Osteocyte (in vitro differentiated cells): ENCODE data around the gene FOXJ1. TPM values are rescaled to one million over a fixed set of nuclear protein-coding genes. Genes with fewer than 3 reads are reported as not detected.

Experiments used
- DNase-seq: peaks from one replicate; pipeline ENCODE4 v3.0.0; 2021; ENCODE audit warnings: mixed read lengths; ENCODE audit not compliant: unreplicated experiment; ENCODE audit errors: extremely low spot score
- H3K27ac Mint-ChIP-seq: one replicate; pipeline ENCODE4 v1.8.0; 2021; ENCODE audit warnings: mild to moderate bottlenecking, mixed read lengths; ENCODE audit not compliant: unreplicated experiment
- H3K27me3 Mint-ChIP-seq: one replicate; pipeline ENCODE4 v1.8.0; 2021; ENCODE audit warnings: mixed read lengths; ENCODE audit not compliant: unreplicated experiment
- H3K36me3 Mint-ChIP-seq: one replicate; pipeline ENCODE4 v1.8.0; 2021; ENCODE audit warnings: mixed read lengths; ENCODE audit not compliant: unreplicated experiment
- H3K4me1 Mint-ChIP-seq: one replicate; pipeline ENCODE4 v1.8.0; 2021; ENCODE audit warnings: mixed read lengths; ENCODE audit not compliant: unreplicated experiment
- H3K4me3 Mint-ChIP-seq: one replicate; pipeline ENCODE4 v1.8.0; 2021; ENCODE audit warnings: mild to moderate bottlenecking, moderate library complexity, mixed read lengths; ENCODE audit not compliant: unreplicated experiment
- H3K9me3 Mint-ChIP-seq: one replicate; pipeline ENCODE4 v1.8.0; 2021; ENCODE audit warnings: mixed read lengths; ENCODE audit not compliant: unreplicated experiment
- total RNA-seq: library from RNA; stranded (reverse); gene quantifications from 2 replicates; pipeline ENCODE4 v1.2.1, GENCODE V29; 2021
- TF ChIP-seq, protein P1 (sequence below): fragments of 200-600 bp; sonication (generic); IDR thresholded peaks from 2 replicates; pipeline ENCODE4 v1.5.0; 2021; ENCODE audit warnings: antibody characterized with exemption, mild to moderate bottlenecking, moderate library complexity

Gene FOXJ1
- total RNA-seq, 1 donor from 2014 or later: 0.13 TPM

DNA sequence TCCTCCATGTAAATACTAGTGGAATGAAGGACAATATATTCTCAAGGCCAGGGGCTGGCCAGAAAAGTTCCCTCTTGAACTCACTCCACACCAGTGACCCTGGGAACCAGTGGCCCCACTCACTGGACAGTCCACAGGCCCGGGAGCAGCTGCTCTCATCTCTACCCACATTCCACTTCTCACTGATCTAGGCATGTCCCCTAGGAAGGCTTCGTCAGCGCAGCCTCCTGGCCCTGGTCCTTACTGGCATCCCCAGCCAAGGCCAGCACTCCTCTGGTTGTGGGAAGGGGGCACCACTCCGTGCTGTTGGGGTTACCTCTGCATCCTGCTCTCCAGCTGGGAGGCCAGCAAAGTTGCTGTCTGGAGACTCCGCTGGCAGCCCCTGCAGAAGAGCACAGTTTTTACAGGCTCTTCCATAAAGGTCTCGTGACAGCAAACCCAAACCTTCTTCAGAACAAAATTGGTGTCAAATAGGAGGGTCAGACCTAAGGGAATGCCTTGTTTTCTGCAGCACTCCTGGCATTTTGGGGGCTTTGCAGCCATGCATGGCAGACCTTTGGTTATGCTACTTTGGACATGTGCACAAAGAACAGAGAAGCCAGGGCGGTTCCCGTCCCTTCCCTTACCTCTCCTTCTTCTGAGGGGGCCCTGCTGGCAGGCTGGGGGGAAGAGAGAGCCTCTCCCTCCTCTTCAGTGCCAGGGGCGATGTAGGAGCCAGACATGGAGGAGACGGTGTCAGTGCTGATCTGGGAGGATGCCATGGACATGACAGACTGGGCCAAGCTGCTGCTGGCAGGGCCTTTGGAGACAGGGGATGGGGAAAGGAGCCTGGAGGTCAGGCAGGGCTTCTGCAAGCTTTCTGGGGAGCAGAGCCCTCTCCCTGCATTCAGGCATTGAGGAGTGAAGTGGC is 14.1 kb upstream of the FOXJ1 start:
- no peak overlapping the region for H3K4me3 Mint-ChIP-seq
- TF ChIP-seq, protein P1, sequence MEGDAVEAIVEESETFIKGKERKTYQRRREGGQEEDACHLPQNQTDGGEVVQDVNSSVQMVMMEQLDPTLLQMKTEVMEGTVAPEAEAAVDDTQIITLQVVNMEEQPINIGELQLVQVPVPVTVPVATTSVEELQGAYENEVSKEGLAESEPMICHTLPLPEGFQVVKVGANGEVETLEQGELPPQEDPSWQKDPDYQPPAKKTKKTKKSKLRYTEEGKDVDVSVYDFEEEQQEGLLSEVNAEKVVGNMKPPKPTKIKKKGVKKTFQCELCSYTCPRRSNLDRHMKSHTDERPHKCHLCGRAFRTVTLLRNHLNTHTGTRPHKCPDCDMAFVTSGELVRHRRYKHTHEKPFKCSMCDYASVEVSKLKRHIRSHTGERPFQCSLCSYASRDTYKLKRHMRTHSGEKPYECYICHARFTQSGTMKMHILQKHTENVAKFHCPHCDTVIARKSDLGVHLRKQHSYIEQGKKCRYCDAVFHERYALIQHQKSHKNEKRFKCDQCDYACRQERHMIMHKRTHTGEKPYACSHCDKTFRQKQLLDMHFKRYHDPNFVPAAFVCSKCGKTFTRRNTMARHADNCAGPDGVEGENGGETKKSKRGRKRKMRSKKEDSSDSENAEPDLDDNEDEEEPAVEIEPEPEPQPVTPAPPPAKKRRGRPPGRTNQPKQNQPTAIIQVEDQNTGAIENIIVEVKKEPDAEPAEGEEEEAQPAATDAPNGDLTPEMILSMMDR: no peak
- DNase-seq: no peak
- no peaks in the 10 kb centered on the region for H3K9me3 Mint-ChIP-seq
- H3K27ac Mint-ChIP-seq: no peak overlapping the region
- H3K27me3 Mint-ChIP-seq: peaks cover 23% of the 10 kb centered on the region
- no peaks in the 10 kb centered on the region for H3K36me3 Mint-ChIP-seq
- no peaks in the 10 kb centered on the region for H3K4me1 Mint-ChIP-seq

DNA sequence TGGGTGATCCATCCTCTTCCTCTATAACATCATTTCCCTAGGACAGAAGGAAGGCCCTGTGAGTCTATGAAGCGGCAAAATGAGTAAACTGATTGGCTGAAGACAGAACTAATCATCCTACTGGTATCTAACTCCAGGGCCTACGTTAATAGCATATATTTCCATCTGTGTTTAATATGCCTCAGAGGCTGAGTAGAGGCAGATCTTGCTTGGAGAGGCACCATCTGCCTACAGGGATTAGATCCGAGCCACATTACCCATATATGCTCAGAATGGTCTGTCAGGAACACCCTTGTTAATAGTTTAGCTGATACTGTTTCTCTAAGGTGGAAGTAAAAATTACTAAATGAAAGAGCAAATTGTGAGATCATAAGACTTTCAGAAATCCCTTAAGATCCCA is 13.2 kb upstream of the FOXJ1 start:
- no peak overlapping the region for H3K4me3 Mint-ChIP-seq
- TF ChIP-seq, protein P1: no peak
- H3K36me3 Mint-ChIP-seq: no peaks in the 10 kb centered on the region
- H3K9me3 Mint-ChIP-seq: no peaks in the 10 kb centered on the region
- H3K4me1 Mint-ChIP-seq: no peaks in the 10 kb centered on the region
- peaks cover 21% of the 10 kb centered on the region for H3K27me3 Mint-ChIP-seq
- DNase-seq: no peak
- no peak overlapping the region for H3K27ac Mint-ChIP-seq

- no peak for DNase-seq
- Mint-ChIP-seq H3K27ac (no peak overlapping the region), H3K27me3 (peaks cover 15% of the 10 kb centered on the region), H3K4me3 (no peak overlapping the region), H3K9me3 (no peaks in the 10 kb centered on the region), H3K36me3 (no peaks in the 10 kb centered on the region), H3K4me1 (no peaks in the 10 kb centered on the region)
- TF ChIP-seq, protein P1: no peak
Measured at GRCh38 chr17:76153640-76154039, 12.6 kb upstream of the FOXJ1 start.

DNA sequence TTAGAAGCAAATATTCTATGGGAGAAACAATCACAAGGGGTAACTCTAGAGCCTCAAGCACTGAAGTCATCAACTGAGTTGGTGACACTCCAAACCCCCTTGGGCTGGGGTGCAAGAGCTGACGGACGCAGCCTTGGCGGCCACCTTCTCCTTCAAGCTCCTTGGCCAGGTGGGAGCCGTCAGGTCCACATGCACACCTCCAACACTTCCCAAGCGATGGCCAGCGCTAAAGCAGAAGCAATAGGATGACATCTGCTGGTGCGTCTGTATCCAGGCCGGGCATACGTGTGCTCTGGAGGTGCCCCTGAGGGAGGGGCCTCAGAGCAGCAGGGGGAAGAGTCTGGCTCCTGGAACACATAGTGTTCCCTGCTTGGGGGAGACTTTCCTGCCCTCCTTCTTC is 12.2 kb upstream of the FOXJ1 start:
- no peaks in the 10 kb centered on the region for H3K9me3 Mint-ChIP-seq
- H3K4me1 Mint-ChIP-seq: no peaks in the 10 kb centered on the region
- H3K36me3 Mint-ChIP-seq: no peaks in the 10 kb centered on the region
- no peak overlapping the region for H3K4me3 Mint-ChIP-seq
- H3K27ac Mint-ChIP-seq: no peak overlapping the region
- TF ChIP-seq, protein P1: no peak
- H3K27me3 Mint-ChIP-seq: peaks cover 15% of the 10 kb centered on the region
- no peak for DNase-seq

GRCh38 chr17:76152591-76152990 is 11.5 kb upstream of the FOXJ1 start:
- no peak for DNase-seq
- Mint-ChIP-seq H3K9me3 (no peaks in the 10 kb centered on the region), H3K4me1 (no peaks in the 10 kb centered on the region), H3K27ac (no peak overlapping the region), H3K27me3 (peaks cover 12% of the 10 kb centered on the region), H3K36me3 (no peaks in the 10 kb centered on the region), H3K4me3 (no peak overlapping the region)
- TF ChIP-seq, protein P1: no peak
